PC-9 (cell line): ENCODE results near the gene BAIAP2. TPM values are rescaled to one million over a fixed set of nuclear protein-coding genes. Genes with fewer than 3 reads are reported as not detected.
"Not testable (repeated sequence)": the region's sequence is repeated elsewhere in the genome, so short reads cannot be mapped to it uniquely, and the experiment has no call there.

Source experiments
- BruUV-seq: library from RNA; stranded (reverse); fragments of 400-500 nt; replicated peaks from 2 replicates; lab custom pipeline; 2021; lab: Mats Ljungman, UMichigan
- CTCF ChIA-PET: fragments of 300-600 bp; sonication (Branson Sonifier 250); formaldehyde crosslinking; loops from one replicate; lab custom pipeline; 2022; ENCODE audit warnings: antibody characterized with exemption; lab: Charles Lee
- POLR2A ChIA-PET: fragments of 300-600 bp; sonication (Branson Sonifier 250); formaldehyde crosslinking; loops from one replicate; lab custom pipeline; 2022; ENCODE audit warnings: antibody characterized with exemption; ENCODE audit not compliant: unreplicated experiment; lab: Charles Lee
- DNase-seq, 2 experiments: peaks; one replicate each; pipeline versions ENCODE4 v3.0.0 to v3.0.0-alpha.2; 2015 to 2022; ENCODE audit warnings: mixed read lengths in 1 of 2
- H2AFZ ChIP-seq: fragments of 200-600 bp; sonication (generic); 2 replicates; pipeline ENCODE4 v1.8.1; 2017; ENCODE audit warnings: antibody characterized with exemption
- H3F3A ChIP-seq: fragments of 200-600 bp; sonication (generic); 2 replicates; pipeline ENCODE4 v1.8.1; 2017; ENCODE audit warnings: antibody characterized with exemption, mild to moderate bottlenecking, low read depth; ENCODE audit not compliant: insufficient read depth
- H3K27ac ChIP-seq: fragments of 200-600 bp; sonication (generic); 2 replicates; pipeline ENCODE4 v1.6.1; 2016; ENCODE audit warnings: mixed run types
- H3K27me3 ChIP-seq: fragments of 200-600 bp; sonication (generic); 2 replicates; pipeline ENCODE4 v1.6.1; 2016; ENCODE audit warnings: low read depth, mixed run types; ENCODE audit not compliant: insufficient read depth
- H3K36me3 ChIP-seq: fragments of 200-600 bp; sonication (generic); 2 replicates; pipeline ENCODE4 v1.6.1; 2016; ENCODE audit warnings: low read depth, mixed run types
- H3K4me1 ChIP-seq: fragments of 200-600 bp; sonication (generic); replicated peaks from 2 replicates; pipeline ENCODE4 v1.6.1; 2016; ENCODE audit warnings: mixed run types; ENCODE audit not compliant: insufficient read depth
- H3K4me2 ChIP-seq: fragments of 200-600 bp; sonication (generic); 2 replicates; pipeline ENCODE4 v1.6.1; 2017; ENCODE audit warnings: mixed run types
- H3K4me3 ChIP-seq: fragments of 200-600 bp; sonication (generic); 2 replicates; pipeline ENCODE4 v1.6.1; 2016; ENCODE audit warnings: mixed run types
- H3K79me2 ChIP-seq: fragments of 200-600 bp; sonication (generic); 2 replicates; pipeline ENCODE4 v1.6.1; 2017; ENCODE audit warnings: low read depth, mixed run types
- H3K9me2 ChIP-seq: fragments of 200-600 bp; sonication (generic); 2 replicates; pipeline ENCODE4 v1.8.1; 2017; ENCODE audit warnings: mild to moderate bottlenecking; ENCODE audit not compliant: insufficient read depth
- H3K9me3 ChIP-seq: fragments of 200-600 bp; sonication (generic); 2 replicates; pipeline ENCODE4 v1.8.1; 2016; ENCODE audit warnings: low read depth; ENCODE audit not compliant: insufficient read depth
- H4K20me1 ChIP-seq: fragments of 200-600 bp; sonication (generic); 2 replicates; pipeline ENCODE4 v1.8.1; 2017; ENCODE audit not compliant: insufficient read depth
- EZH2 ChIP-seq: fragments of 200-600 bp; sonication (generic); IDR thresholded peaks from 2 replicates; pipeline ENCODE4 v1.8.0; 2017; ENCODE audit warnings: antibody characterized with exemption, low read depth
- intact Hi-C: fragments of 100-400 bp; cut with micrococcal nuclease; formaldehyde crosslinking; loops from one replicate; pipeline ENCODE4 v1.10.0; 2022; ENCODE audit not compliant: unreplicated experiment
- total RNA-seq: library from RNA; stranded (reverse); gene quantifications from 2 replicates; pipeline ENCODE4 v1.2.3, GENCODE V29; 2021
- TF ChIP-seq, protein P1 (sequence below): fragments of 200-600 bp; sonication (generic); conservative IDR thresholded peaks from 2 replicates; pipeline ENCODE4 v1.6.1; 2017; ENCODE audit warnings: mixed run types, antibody characterized with exemption, mild to moderate bottlenecking, moderate library complexity

BAIAP2 gene
- total RNA-seq, 1 experiment from 2014 or later = 125 TPM

DNA sequence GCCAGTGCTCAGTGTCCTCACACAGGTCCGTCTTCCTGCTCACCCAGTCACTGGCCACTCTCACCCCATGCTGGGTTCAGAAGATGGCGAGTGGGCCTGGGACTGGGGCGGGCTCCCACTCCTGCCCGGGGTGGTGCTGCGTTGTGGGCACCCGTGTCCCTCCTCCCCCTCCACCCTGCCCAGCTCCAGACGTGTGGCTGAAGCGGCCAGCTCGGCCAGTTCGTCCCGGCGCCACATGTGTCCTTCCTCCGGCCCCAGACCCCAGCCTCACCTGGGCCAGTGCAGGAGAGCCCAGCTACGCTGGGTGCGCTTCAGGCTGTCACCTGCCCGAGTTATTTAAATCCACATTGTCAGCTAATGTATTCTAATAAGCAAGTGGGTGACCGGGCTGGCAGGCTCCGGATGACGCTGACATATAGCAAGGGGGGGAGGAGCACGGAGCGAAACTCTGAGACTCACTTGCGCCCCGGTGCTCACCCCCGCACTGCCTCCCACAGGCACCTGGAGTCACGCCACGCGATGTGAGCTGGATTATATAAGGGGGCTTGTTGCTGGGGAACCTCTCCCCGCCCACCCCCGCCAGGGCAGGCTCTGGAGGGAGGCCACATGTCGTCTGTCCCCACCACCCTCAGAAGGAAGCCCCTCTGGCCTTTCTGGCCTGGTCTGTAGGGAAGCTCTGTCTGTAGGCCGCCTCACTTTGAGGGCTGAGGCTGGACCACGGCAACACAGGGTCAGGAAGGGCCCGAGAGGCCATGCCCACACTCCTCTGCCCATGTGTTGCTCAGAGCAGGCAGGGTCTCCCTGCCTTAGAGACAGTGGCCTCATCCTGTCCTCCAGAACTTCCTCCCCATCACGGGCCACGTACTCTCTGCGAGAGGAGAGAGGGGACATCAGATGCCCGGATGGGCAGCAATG, 7.1 kb upstream of the BAIAP2 start:
- DNase-seq = no peak
- intact Hi-C loops = no loop called here
- no TSS peak for BruUV-seq
- H3K79me2 ChIP-seq = no peaks in the 10 kb centered on the region
- no peaks in the 10 kb centered on the region for H3K9me2 ChIP-seq
- H3F3A ChIP-seq = no peaks in the 10 kb centered on the region
- H4K20me1 ChIP-seq = no peaks in the 10 kb centered on the region
- H2AFZ ChIP-seq = no peak overlapping the region
- POLR2A ChIA-PET = no interaction called here
- no peaks in the 10 kb centered on the region for H3K27me3 ChIP-seq
- CTCF ChIA-PET = no interaction called here
- no peaks in the 10 kb centered on the region for H3K9me3 ChIP-seq
- H3K4me1 ChIP-seq = no peaks in the 10 kb centered on the region
- TF ChIP-seq, protein P1, sequence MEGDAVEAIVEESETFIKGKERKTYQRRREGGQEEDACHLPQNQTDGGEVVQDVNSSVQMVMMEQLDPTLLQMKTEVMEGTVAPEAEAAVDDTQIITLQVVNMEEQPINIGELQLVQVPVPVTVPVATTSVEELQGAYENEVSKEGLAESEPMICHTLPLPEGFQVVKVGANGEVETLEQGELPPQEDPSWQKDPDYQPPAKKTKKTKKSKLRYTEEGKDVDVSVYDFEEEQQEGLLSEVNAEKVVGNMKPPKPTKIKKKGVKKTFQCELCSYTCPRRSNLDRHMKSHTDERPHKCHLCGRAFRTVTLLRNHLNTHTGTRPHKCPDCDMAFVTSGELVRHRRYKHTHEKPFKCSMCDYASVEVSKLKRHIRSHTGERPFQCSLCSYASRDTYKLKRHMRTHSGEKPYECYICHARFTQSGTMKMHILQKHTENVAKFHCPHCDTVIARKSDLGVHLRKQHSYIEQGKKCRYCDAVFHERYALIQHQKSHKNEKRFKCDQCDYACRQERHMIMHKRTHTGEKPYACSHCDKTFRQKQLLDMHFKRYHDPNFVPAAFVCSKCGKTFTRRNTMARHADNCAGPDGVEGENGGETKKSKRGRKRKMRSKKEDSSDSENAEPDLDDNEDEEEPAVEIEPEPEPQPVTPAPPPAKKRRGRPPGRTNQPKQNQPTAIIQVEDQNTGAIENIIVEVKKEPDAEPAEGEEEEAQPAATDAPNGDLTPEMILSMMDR = no peak
- no peak for TF ChIP-seq EZH2
- H3K27ac ChIP-seq = no peak overlapping the region
- H3K4me3 ChIP-seq = no peak overlapping the region
- no peak overlapping the region for H3K4me2 ChIP-seq
- H3K36me3 ChIP-seq = no peaks in the 10 kb centered on the region

DNA sequence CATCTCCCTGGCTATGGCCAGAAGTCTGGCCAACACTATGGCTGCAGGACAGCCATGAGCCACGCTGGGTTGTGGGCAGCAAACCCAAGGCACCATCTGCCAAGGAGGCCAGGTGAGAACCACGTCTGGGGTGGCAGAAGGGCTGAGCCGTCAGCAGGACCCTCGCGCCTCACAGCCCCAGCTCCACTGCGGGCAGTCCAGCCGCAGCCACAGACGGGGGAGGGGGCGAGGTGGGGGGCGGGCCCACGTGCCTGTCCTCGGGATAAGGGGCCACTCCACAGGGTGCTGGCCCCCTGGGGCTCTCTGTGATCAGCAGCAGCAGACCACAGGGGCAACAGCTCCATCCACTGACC, 6.5 kb upstream of the BAIAP2 start:
- no TSS peak for BruUV-seq
- Histone ChIP-seq H3K9me2 (no peaks in the 10 kb centered on the region), H3K36me3 (no peaks in the 10 kb centered on the region), H3K27ac (no peak overlapping the region), H3K9me3 (no peaks in the 10 kb centered on the region), H3K4me1 (no peaks in the 10 kb centered on the region), H3K79me2 (no peaks in the 10 kb centered on the region), H3K4me3 (no peak overlapping the region), H3K4me2 (no peak overlapping the region), H4K20me1 (no peaks in the 10 kb centered on the region), H3K27me3 (no peaks in the 10 kb centered on the region), H2AFZ (no peak overlapping the region), H3F3A (no peaks in the 10 kb centered on the region)
- ChIA-PET CTCF (no interaction called here), POLR2A (no interaction called here)
- intact Hi-C loops = no loop called here
- no peak for DNase-seq
- no peak for TF ChIP-seq EZH2
- TF ChIP-seq, protein P1 = no peak

DNA sequence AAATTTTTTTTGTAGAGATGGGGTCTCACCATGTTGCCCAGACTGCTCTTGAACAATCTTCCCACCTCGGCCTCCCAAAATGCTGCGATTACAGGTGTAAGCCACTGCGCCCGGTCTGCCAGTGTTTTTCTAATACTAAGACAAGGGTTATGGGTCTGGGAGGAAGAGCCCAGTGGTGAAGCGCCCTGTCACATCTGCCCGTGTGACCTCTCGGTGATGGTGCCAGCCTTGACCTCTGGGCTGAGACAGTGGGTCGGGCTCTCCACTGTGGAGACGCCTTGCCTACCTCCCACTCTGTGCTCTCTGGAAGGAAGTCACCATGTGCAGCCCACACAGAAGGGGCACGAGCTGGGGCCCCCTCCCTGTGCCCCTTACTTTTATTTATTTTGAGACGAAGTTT, 5.1 kb upstream of the BAIAP2 start:
- no peak for TF ChIP-seq EZH2
- TF ChIP-seq, protein P1 = no peak
- no peak overlapping the region for H3K27ac ChIP-seq
- BruUV-seq = no TSS peak
- ChIA-PET POLR2A (no interaction called here), CTCF (no interaction called here)
- H3F3A ChIP-seq = no peaks in the 10 kb centered on the region
- no peaks in the 10 kb centered on the region for H4K20me1 ChIP-seq
- intact Hi-C loops = no loop called here
- no peak overlapping the region for H2AFZ ChIP-seq
- no peak overlapping the region for H3K4me3 ChIP-seq
- H3K9me2 ChIP-seq = no peaks in the 10 kb centered on the region
- no peaks in the 10 kb centered on the region for H3K79me2 ChIP-seq
- no peaks in the 10 kb centered on the region for H3K36me3 ChIP-seq
- H3K9me3 ChIP-seq = no peaks in the 10 kb centered on the region
- DNase-seq = no peak
- H3K4me1 ChIP-seq = no peaks in the 10 kb centered on the region
- no peaks in the 10 kb centered on the region for H3K27me3 ChIP-seq
- H3K4me2 ChIP-seq = no peak overlapping the region

DNA sequence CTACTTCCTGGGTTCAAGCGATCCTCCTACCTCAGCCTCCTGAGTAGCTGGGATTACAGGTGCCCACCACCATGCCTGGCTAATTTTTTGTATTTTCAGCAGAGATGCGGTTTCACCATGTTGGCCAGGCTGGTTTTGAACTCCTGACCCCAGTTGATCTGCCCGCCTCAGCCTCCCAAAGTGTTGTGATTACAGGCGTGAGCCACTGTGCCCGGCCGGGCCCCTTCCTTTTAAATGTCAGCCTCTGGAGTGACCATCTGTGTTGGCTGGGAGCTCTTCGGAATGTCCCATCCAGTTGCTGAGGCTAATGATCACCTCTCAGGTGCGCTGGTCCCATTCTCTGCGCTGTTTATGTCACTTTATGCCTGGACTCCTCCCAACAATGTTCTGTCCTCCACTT, 4.6 kb upstream of the BAIAP2 start:
- H3K27me3 ChIP-seq, H3K79me2 ChIP-seq, H3K9me2 ChIP-seq, H2AFZ ChIP-seq, BruUV-seq, H3K9me3 ChIP-seq, H3K4me1 ChIP-seq, intact Hi-C loops, CTCF ChIA-PET, H3K4me2 ChIP-seq, H3F3A ChIP-seq, POLR2A ChIA-PET, H3K4me3 ChIP-seq, H3K27ac ChIP-seq, DNase-seq, H3K36me3 ChIP-seq, H4K20me1 ChIP-seq: not testable (repeated sequence)
